OCI-LY3 (cell line): Measurements from ENCODE around the gene IQCB1.

Experiments used
- EZH2phosphoT487 ChIP-seq: fragments of 200-600 bp; shearing (Covaris generic); IDR thresholded peaks from 2 replicates; pipeline ENCODE4 v1.6.1; 2018; ENCODE audit warnings: antibody characterized with exemption, mixed run types, low read depth
- TF ChIP-seq, protein P1 (sequence below): fragments of 200-600, 300-600 bp; sonication (generic); IDR thresholded peaks from 2 replicates; pipeline ENCODE4 v1.5.1; 2014; ENCODE audit warnings: antibody characterized with exemption, low read length, low read depth

DNA sequence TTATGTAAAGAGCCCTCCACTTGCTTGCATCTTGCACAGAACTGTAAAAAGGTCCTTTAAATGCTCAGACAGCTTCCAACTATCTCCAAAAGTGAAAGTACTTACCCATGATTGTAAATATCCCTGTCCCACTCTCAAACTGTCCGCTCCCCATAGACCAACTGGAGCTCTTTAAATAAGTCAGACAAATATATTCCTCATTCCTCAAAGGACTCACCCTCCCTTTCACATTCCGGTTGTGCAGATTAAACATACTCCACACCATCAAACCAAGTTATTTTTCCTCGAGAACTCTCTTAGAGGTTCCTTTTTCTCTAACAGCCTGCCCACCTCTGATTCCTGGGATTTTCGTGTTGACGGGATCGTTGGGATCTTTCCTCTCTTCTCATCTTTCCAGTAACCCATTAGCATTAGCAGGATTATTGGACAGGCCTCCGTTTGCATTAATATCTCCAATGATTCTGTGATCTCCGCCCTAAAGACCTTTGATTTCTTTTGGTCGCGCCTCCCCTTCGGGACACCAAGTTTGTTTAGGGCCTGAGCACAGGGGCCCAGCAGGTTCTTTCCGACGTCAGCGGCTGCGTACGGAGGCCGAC lies 86.1 kb downstream of the IQCB1 start:
- TF ChIP-seq, protein P1, sequence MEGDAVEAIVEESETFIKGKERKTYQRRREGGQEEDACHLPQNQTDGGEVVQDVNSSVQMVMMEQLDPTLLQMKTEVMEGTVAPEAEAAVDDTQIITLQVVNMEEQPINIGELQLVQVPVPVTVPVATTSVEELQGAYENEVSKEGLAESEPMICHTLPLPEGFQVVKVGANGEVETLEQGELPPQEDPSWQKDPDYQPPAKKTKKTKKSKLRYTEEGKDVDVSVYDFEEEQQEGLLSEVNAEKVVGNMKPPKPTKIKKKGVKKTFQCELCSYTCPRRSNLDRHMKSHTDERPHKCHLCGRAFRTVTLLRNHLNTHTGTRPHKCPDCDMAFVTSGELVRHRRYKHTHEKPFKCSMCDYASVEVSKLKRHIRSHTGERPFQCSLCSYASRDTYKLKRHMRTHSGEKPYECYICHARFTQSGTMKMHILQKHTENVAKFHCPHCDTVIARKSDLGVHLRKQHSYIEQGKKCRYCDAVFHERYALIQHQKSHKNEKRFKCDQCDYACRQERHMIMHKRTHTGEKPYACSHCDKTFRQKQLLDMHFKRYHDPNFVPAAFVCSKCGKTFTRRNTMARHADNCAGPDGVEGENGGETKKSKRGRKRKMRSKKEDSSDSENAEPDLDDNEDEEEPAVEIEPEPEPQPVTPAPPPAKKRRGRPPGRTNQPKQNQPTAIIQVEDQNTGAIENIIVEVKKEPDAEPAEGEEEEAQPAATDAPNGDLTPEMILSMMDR: no peak
- TF ChIP-seq EZH2phosphoT487: no peak
